DMS 273 treated with DMSO at 0.1 percent for 48 hours (cell line): ENCODE data around the gene CPSF3.
"Not testable (repeated sequence)": the region's sequence is repeated elsewhere in the genome, so short reads cannot be mapped to it uniquely, and the experiment has no call there.

Experiments used
- DNase-seq: peaks from one replicate; lab custom pipeline; 2025; lab: John Stamatoyannopoulos, UW

CPSF3 gene

GRCh38 chr2:9394816-9395215 is 28.6 kb upstream of the CPSF3 start:
- DNase-seq = no peak

GRCh38 chr2:9397201-9397600 is 26.3 kb upstream of the CPSF3 start:
- no peak for DNase-seq

- DNase-seq = not testable (repeated sequence)
Observed at GRCh38 chr2:9398251-9398650, 25.2 kb upstream of the CPSF3 start.

DNA sequence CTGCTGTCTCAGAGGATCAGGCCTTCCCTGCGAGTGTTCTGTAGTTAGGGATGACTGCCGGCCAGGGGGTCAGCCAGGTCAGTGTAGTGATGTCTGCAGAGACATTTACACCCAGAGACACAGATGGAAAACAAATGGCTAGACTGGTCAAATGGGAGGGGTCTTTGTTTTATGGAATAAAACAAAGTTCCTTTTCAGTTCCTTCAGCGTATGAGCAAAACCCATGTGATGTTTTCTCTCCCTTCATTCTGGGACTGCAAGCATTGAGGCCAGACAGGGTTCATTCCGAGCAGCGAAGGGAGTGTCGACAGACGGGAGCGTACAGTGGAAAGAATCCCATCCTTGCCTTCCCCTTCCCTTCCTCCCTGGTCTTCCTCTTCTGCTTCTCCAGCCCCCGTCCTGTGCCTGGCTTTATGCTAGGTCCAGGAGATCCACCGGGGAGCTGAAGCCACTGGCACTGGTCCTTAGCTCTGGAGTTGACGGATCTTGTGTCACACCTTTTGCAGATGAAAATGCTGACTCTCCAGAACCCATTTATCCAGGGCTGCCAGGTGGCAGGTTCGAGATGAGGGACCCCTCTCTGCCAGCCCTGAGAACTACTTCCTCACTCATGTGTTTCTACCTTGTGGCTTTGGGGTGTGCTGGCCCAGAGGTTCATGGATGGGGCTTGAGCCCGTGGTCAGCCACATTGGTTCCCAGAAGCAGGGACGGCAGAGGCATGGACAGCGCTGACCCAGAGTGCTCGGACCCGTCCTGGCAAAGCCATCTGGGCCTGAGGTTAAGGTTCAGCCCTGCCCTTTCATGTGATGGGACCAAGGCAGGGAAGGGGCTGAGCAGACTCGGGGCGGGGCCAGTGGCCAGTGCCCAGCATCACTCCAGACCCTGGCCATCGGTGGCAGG is 24.3 kb upstream of the CPSF3 start:
- no peak for DNase-seq

DNA sequence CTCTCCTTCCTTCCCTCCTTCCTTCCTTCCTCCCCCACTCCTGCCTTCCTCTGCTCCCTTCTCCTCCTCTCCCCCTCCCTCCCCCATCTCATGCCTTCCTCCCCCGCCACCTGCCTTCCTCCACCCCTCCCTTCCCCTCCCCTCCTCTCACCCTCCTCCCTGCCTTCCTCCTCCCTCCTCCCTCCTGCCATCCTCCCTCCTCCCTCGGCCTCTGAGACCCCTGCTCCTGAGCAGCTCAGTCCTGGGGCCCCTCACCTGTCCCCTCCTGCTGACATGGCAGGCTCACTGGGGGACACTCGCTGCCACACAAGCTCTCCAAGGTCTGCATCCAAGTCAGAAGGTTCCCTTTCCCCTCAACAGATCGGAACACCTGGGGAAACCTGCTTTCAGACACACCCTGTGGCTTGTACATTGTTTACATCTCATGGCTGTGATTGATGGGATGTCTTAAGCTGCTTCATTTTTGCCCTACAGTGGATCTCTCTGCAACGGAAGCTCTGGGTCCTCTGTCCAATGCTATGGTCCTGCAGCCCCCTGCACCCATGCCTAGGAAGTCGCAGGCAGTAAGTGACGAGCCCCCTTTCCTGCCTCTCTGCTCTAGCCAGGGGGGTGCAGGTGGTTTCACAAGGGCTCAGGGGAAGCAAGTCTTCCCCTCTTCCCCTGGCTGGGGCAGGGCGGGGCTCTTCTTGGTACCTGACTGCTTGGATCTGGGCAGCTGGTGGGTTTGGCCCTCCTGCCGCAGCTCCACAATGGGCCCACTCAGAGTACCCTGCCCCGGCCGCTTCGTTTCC is 23.0 kb upstream of the CPSF3 start:
- no peak for DNase-seq

- DNase-seq = no peak
Observed at GRCh38 chr2:9401059-9401547, 22.4 kb upstream of the CPSF3 start.

GRCh38 chr2:9401646-9402371 is 21.6 kb upstream of the CPSF3 start:
- DNase-seq = no peak

- DNase-seq = no peak
Observed at GRCh38 chr2:9403924-9404323, 19.5 kb upstream of the CPSF3 start.

DNA sequence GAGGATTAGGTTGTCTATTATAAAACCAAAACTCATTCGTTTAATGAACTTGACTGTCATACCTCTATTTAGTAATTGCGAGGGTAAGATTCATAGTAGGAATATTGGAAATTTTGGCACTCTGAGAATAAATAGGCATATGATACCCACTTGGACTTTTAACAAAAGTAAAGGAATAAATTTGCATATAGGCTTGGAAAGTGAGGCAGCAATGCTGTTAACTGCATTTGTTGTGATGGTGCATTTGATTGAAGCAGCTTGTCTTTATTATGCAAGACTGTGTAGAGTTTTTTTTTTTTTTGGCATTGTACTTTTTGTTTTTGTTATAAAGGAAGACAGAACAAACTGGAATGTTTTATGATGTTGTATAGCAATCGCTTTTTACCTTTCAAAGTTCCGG is 19.0 kb upstream of the CPSF3 start:
- DNase-seq = no peak

DNA sequence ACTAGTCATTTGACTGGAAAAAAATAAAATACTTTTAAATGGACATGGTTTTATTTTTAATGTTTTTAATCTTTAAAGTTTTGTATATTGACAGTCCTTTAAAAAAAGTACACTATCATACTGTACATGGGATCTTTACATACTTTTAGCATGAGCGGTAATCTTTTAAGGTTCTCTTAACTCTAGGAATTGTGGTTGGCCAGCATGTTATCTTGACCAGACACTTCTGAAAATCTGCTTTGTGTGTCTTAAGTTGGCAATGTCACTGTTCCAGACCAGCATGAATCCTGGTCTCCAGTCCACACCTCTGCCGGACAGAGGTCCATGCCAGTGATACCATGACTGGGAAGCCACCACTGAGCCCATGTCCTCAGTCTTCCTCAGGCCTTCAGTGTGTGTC is 17.8 kb upstream of the CPSF3 start:
- no peak for DNase-seq

GRCh38 chr2:9406529-9407362 is 16.7 kb upstream of the CPSF3 start:
- no peak for DNase-seq

DNA sequence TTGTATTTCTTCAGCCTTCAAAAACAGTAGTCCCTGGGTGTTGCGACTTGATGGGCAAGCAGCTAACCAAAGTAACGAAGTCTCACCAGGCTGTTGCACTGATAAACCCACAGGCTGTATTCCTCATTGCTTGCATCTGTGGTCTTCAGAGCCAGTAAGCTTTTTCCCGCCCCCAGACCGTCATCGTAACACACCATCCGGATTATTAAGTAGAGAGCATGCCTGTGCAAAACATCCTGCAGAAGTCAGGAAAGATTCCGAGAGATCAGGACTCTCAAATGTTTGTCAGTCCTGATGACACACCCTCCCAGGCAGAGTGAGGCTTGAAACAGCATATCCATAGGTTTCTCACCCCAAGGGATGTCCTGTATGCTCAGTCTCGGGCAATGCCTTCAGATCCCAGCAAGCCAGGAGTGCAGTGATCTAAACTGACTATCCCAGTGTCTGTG is 16.1 kb upstream of the CPSF3 start:
- no peak for DNase-seq

DNA sequence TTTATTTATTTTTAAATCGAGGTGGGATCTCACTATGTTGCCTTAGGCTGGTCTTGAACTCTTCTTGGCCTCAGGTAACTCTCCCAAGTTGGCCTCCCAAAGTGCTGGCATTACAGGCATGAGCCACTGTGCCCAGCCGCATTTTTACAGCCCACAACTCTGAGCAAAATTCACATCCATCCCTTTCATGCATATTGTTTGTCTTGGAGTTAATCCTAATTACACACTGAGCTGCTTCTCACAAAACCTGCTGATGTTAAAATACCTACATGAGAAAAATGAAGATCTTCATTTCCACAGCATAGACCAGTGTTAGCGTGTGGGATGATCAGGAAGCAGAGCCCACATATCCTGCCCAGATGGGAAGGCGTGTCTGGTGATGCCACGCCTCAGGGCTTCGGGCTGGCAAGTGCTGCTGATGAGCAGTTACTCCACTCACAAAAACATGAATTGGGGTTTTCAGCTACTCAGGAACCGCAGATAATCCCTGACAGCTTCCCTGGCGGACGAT is 14.8 kb upstream of the CPSF3 start:
- no peak for DNase-seq

GRCh38 chr2:9410108-9410507 is 13.3 kb upstream of the CPSF3 start:
- DNase-seq = no peak

DNA sequence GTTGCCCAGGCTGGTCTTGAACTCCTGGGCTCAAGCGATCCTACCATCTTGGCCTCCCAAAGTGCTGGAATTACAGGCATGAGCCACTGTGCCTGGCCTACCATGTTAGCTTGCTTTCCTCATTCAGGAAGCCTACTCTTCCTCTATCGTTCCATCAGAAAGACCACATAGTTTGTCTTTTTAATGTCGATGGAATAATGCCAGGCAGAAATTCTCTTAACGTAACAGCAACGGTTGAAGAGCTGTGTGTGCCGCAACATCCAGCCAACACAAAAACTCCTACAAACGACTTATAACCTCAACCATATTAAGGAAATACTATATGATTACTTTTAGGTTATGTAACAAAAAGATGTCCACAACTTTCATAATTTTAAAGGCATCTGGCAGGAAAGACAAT is 10.7 kb upstream of the CPSF3 start:
- DNase-seq = no peak

- no peak for DNase-seq
Observed at GRCh38 chr2:9415516-9416169, 7.8 kb upstream of the CPSF3 start.

DNA sequence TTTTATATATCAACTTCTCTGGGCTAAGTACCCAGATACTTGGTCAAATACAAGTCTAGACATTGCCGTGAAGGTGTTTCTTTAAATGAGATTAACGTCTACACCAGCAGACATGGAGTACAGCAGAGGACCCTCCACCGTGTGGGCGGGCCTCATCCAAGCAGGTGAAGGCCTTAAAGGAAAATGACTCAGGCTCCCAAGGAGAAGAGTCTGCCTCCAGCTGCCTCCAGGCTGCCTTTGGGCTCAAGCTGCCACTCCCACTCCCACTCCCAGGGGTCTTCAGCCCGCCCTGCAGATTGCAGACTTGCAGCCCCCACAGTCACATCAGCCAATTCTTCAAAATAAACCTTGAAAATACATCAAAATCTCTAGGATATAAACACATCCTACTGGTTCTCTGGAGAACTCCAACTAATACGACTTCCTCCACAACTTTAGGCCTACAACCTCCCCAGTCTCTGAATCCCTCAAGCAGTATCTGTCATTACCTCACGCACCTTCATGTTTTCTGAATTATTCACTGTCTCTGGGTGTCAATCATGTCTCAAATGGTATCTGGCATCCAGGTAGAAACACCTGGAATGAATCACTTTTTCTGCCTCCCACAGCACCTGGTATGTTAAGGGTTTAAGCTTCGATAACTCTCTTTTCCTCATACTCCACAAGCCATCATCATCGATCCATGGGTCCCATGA is 7.0 kb upstream of the CPSF3 start:
- no peak for DNase-seq

DNA sequence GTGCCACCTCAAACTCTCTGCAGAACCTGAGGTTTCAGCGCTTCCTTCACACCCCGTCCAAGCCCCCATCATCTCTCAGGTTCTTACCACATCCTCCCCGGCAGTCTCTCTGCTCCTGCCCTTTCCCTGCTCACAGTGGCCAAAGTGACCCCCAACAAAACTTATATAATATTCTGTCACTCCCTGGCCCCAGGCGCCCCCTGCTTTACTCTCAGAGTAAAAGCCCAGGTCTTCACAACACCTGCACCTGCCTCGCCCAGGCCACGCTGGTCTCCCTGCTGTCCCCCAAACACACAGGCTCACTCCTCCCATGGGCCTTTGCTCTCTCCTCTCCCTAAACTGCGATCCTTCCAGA is 6.5 kb upstream of the CPSF3 start:
- DNase-seq = no peak

DNA sequence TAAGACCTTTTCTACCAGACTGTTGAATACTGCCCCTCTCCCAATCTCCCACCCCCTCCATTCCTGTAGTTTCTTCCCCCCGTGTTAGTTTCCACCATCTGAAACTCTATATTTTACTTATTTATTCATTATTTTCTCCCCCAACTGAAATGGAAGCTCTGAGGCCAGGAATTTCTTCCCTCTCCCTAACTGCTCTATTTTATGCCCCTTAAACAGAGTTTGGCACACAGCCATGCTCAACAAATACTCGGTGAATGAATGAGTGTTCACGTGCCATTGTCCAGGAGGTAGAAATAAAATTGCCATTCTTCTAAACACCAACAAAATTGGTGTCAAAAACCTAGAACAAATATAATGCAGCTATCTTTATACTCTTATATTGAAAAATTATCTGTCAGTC is 5.7 kb upstream of the CPSF3 start:
- no peak for DNase-seq

DNA sequence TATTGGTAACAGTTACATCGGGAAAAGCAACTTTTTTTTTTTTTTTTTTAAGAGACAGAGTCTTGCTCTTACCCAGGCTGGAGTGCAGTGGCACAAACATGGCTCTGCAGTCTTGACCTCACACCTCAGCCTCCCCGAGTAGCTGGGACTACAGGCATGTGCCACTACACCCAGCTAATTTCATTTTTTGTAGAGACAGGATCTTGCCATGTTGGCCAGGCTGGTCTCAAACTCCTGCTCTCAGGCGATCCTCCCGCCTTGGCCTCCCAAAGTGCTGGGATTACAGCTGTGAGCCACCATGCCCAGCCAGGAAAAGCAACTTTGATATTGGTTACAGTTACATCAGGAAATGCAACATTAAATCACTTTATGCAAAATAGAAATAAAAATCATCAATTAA is 4.7 kb upstream of the CPSF3 start:
- DNase-seq = no peak
